T-helper 2 cell treated with Interferon-gamma antibody and Interleukin-4, amounts not matched to agents 100 ng/mL and 5 ng/mL, for 36 hours (primary cell): ENCODE results near the gene STX8. TPM values are rescaled to one million over a fixed set of nuclear protein-coding genes. Genes with fewer than 3 reads are reported as not detected.

Experiments
- intact Hi-C: fragments of 100-400 bp; cut with micrococcal nuclease; formaldehyde crosslinking; loops from one replicate; pipeline ENCODE4 v1.15.1; 2023
- total RNA-seq: library from RNA; stranded (reverse); gene quantifications from 2 replicates; pipeline ENCODE4 v1.2.3, GENCODE V29; 2022

The STX8 gene
- total RNA-seq, 1 donor from 2014 or later = 70.9 TPM

- intact Hi-C loops = no loop called here
Measured at GRCh38 chr17:9446528-9446927, 129.1 kb downstream of the STX8 start.

GRCh38 chr17:9445424-9445823, 130.2 kb downstream of the STX8 start:
- intact Hi-C loops = no loop called here

GRCh38 chr17:9444687-9445086, 130.9 kb downstream of the STX8 start:
- intact Hi-C loops = no loop called here

- intact Hi-C loops = no loop called here
Measured at GRCh38 chr17:9443811-9444210, 131.8 kb downstream of the STX8 start.

- intact Hi-C loops = no loop called here
Measured at GRCh38 chr17:9439851-9440250, 135.8 kb downstream of the STX8 start.

- intact Hi-C loops = no loop called here
Measured at GRCh38 chr17:9436630-9437029, 139.0 kb downstream of the STX8 start.

GRCh38 chr17:9435165-9435564, 140.5 kb downstream of the STX8 start:
- intact Hi-C loops = no loop called here

- intact Hi-C loops = no loop called here
Measured at GRCh38 chr17:9434642-9435057, 141.0 kb downstream of the STX8 start.

- intact Hi-C loops = no loop called here
Measured at GRCh38 chr17:9432934-9433421, 142.6 kb downstream of the STX8 start.

GRCh38 chr17:9432134-9432885, 143.3 kb downstream of the STX8 start:
- intact Hi-C loops = no loop called here

GRCh38 chr17:9431620-9432019, 144.0 kb downstream of the STX8 start:
- intact Hi-C loops = no loop called here

GRCh38 chr17:9427465-9428315, 147.9 kb downstream of the STX8 start:
- intact Hi-C loops = no loop called here

- intact Hi-C loops = no loop called here
Measured at GRCh38 chr17:9424071-9424640, 151.5 kb downstream of the STX8 start.

GRCh38 chr17:9421525-9421924, 154.1 kb downstream of the STX8 start:
- intact Hi-C loops = no loop called here

GRCh38 chr17:9419932-9420453, 155.6 kb downstream of the STX8 start:
- intact Hi-C loops = no loop called here

- intact Hi-C loops = no loop called here
Measured at GRCh38 chr17:9414471-9414870, 161.1 kb downstream of the STX8 start.

GRCh38 chr17:9410737-9411136, 164.9 kb downstream of the STX8 start:
- intact Hi-C loops = no loop called here

- intact Hi-C loops = no loop called here
Measured at GRCh38 chr17:9410301-9410700, 165.3 kb downstream of the STX8 start.

- intact Hi-C loops = no loop called here
Measured at GRCh38 chr17:9409878-9410277, 165.7 kb downstream of the STX8 start.

GRCh38 chr17:9408868-9409829, 166.5 kb downstream of the STX8 start:
- intact Hi-C loops = no loop called here

- intact Hi-C loops = no loop called here
Measured at GRCh38 chr17:9408381-9408780, 167.2 kb downstream of the STX8 start.
